ENCODE measurements around the gene PHF20. TPM values are rescaled to one million over a fixed set of nuclear protein-coding genes. Genes with fewer than 3 reads are reported as not detected.

Gene PHF20
- total and polyA plus RNA-seq, 2 of the 8 experiments (the other 6 are each of a cell fraction or from before 2014, with no cell fraction given), result 25.6 to 70.1 TPM

- H3K9me3 ChIP-seq (ENCODE audit: insufficient read depth in 2 of 2, low read depth in 1 of 2, low read length in 1 of 2), result no peaks in the 10 kb centered on the region
- H3K4me1 ChIP-seq (replicated peaks in 1 of 4; ENCODE audit: control insufficient read depth in 3 of 4, insufficient read depth in 4 of 4, low read length in 3 of 4), result peaks cover 0 to 8% (median 4%) of the 10 kb centered on the region in 4 experiments; a peak in 2 of 7 replicates
- ChIA-PET POLR2A (ENCODE audit: partially characterized antibody) (interaction anchor here (1.7 kb wide), 1 partner anchor 12 kb away, joined by 5 read pairs; no protein-coding TSS in a partner anchor), CTCF (ENCODE audit: partially characterized antibody) (interaction anchor here (0.6 to 4.5 kb wide), 4 partner anchors 7 to 387 kb away, joined by 3 to 26 read pairs (median 5); partner anchors contain the start of gene SCAND1)
- H2BK20ac ChIP-seq (ENCODE audit: low read length), result no peak overlapping the region
- no peak overlapping the region for H2BK5ac ChIP-seq (ENCODE audit: low read depth, low read length)
- H2BK120ac ChIP-seq (replicated peaks; ENCODE audit: low read depth, low read length), result no peak overlapping the region
- 98% methylated on average over 2 of the region's 2 CpGs; no CpG with 5 or more reads in 1 of the 2 experiments for WGBS, 2 experiments (ENCODE audit: extremely low coverage in 1 of 2, insufficient coverage in 1 of 2, insufficient read length in 1 of 2, insufficient replicate concordance in 2 of 2, low coverage in 1 of 2, low lambda C conversion rate in 2 of 2, missing lambda C conversion rate in 1 of 2)
- H3K4me2 ChIP-seq (ENCODE audit: insufficient read depth in 1 of 2, low read depth in 2 of 2, low read length in 2 of 2), result no peak overlapping the region
- no peak overlapping the region for H3K14ac ChIP-seq (ENCODE audit: insufficient read length)
- no peak overlapping the region for H3K9ac ChIP-seq (replicated peaks in 1 of 4; ENCODE audit: extremely low read depth in 1 of 4, low read depth in 3 of 4, low read length in 3 of 4)
- H3K4me3 ChIP-seq (ENCODE audit: extremely low read depth in 1 of 4, insufficient read depth in 2 of 4, low read depth in 3 of 4, low read length in 4 of 4), result no peak overlapping the region
- H3K79me1 ChIP-seq (ENCODE audit: low read depth, low read length), result peaks cover 2% of the 10 kb centered on the region; the same call in 1 of the 2 replicates
- peaks cover 13 to 48% (median 14%) of the 10 kb centered on the region in 4 experiments for H3K36me3 ChIP-seq (ENCODE audit: control insufficient read depth in 2 of 4, insufficient read depth in 4 of 4, low read length in 3 of 4)
- H3K18ac ChIP-seq (ENCODE audit: extremely low read depth, low read length), result no peak overlapping the region
- TF ChIP-seq RAD21 (IDR thresholded peaks at IDR 0.05 in 1 of 2, conservative IDR thresholded peaks at IDR 0.05 in 1 of 2; ENCODE audit: low read depth in 2 of 2, low read length in 2 of 2) (no peak), SP2 (IDR thresholded peaks at IDR 0.05; ENCODE audit: low read length) (no peak), HDAC2 (IDR thresholded peaks at IDR 0.05; ENCODE audit: borderline replicate concordance in 1 of 2, low read depth in 2 of 2, low read length in 2 of 2) (no peak), RFX5 (IDR thresholded peaks at IDR 0.05; ENCODE audit: borderline replicate concordance, low read depth, low read length) (no peak)
- no peak overlapping the region for H4K91ac ChIP-seq (replicated peaks; ENCODE audit: insufficient read length, low read length)
- no peak overlapping the region for H4K8ac ChIP-seq (ENCODE audit: extremely low read depth, insufficient read depth, low read length)
- no peaks in the 10 kb centered on the region; a peak in 1 of 7 replicates for H3K27me3 ChIP-seq (replicated peaks in 1 of 4; ENCODE audit: control insufficient read depth in 3 of 4, extremely low read depth in 1 of 4, insufficient read depth in 3 of 4, low read length in 3 of 4)
- no peak overlapping the region for H3K4ac ChIP-seq (replicated peaks; ENCODE audit: insufficient read length, low read depth, low read length)
- FAIRE-seq (no peak), DNase-seq (ENCODE audit: low read depth in 1 of 2, low spot score in 2 of 2) (no peak)
- no peak overlapping the region for H2AFZ ChIP-seq (ENCODE audit: low read length)
- H3K23me2 ChIP-seq (ENCODE audit: low read depth, low read length), result no peaks in the 10 kb centered on the region
- H2AK5ac ChIP-seq (ENCODE audit: low read depth, low read length), result no peak overlapping the region
- no peak overlapping the region for H4K5ac ChIP-seq (ENCODE audit: insufficient read length, low read depth, low read length)
- no peaks in the 10 kb centered on the region for H3K79me2 ChIP-seq (ENCODE audit: control insufficient read depth in 1 of 2, insufficient read depth in 2 of 2, low read length in 2 of 2)
- H3K56ac ChIP-seq (replicated peaks; ENCODE audit: insufficient read length, low read depth, low read length), result no peak overlapping the region
- H3K27ac ChIP-seq (ENCODE audit: low read depth, low read length), result no peak overlapping the region
- H3K23ac ChIP-seq (ENCODE audit: insufficient read length), result no peak overlapping the region
- H4K20me1 ChIP-seq (replicated peaks in 1 of 2; ENCODE audit: control insufficient read depth in 1 of 2, insufficient read depth in 2 of 2, low read length in 2 of 2), result no peaks in the 10 kb centered on the region
- no peak overlapping the region for H2BK15ac ChIP-seq (ENCODE audit: low read length)
- no peak overlapping the region for H2BK12ac ChIP-seq (ENCODE audit: low read depth, low read length)
These were observed 169.8 kb downstream of the PHF20 start for GRCh38 chr20:35941620-35942019.
